ENCODE data around the gene FMNL2.

DNA sequence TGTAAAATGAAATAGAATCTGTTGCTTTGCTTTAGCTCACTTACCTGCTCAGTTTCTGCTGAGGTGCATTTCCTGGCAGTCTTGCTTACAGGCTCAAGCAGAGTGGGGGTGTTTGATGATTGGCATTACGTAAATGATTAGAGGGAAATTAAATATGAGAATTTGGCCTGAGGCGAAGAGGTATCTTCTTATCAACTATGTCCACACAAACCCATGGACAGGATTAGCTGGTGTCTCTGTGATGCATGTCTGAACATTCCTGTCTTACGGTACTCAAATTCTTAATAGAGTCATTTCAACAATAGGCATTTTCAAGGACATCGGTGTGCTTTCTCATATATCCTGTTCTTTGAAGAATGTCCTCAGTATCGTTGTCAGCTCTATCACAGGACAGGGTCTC lies 280.2 kb downstream of the FMNL2 start:
- TF ChIP-seq CTCF (IDR thresholded peaks at IDR 0.05) (no peak), POLR2A (IDR thresholded peaks at IDR 0.05) (no peak)

Data from thyroid gland (tissue), 4 donors.